GM19463 (cell line): Measurements from ENCODE around the gene C19orf47.

Experiments used
- ATAC-seq: cut with Tn5 transposase; IDR thresholded peaks from one replicate; pipeline ENCODE4 v1.9.1; 2021; ENCODE audit warnings: mild to moderate bottlenecking, moderate library complexity; ENCODE audit not compliant: unreplicated experiment

C19orf47 gene

GRCh38 chr19:40348125-40348913, at the start of gene C19orf47, which contains the start of gene PLD3:
Gene C19orf47, minus strand, starts transcription at chr19:40348397. Its CDS starts 6,540 bp downstream, at chr19:40341857.
Gene PLD3, plus strand, starts transcription at chr19:40348695. Its CDS starts 17,789 bp downstream, at chr19:40366484.
- ATAC-seq: peak; percentile 95

- ATAC-seq: no peak
Observed at GRCh38 chr19:40397568-40397906, 49.3 kb upstream of the C19orf47 start.

DNA sequence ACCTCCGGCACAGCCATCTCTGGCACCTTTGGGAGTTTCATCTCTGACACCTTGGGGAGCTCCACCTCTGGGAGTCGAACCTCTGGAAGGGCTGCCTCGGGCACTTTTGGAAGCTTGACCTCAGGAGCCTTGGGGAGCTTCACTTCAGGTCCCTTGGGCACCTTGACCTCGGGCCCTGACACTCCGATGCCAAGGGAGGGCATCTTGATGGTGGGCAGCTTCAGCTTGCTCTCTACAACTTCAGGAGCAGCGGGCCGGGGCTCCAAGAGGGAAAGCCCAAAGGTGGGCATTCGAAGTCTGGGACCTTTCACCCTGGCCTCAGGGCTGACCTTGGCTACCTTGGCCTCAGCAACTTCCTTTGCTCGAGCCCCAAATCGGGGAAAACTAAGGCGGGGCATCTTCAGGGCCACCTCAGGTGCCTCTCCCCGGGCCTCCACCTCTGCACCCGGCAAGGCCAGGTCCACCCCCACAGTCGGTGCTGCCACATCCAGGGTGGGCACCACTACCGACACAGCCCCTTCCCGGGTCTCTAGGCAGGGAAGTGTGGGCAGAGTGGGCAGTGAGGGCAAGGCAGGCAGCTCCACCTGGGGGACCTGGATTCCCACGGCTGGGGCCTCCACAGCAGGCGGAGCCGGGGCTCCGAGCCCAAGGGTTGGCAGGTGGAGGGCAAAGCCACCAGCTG, 48.8 kb upstream of the C19orf47 start:
- no peak for ATAC-seq

DNA sequence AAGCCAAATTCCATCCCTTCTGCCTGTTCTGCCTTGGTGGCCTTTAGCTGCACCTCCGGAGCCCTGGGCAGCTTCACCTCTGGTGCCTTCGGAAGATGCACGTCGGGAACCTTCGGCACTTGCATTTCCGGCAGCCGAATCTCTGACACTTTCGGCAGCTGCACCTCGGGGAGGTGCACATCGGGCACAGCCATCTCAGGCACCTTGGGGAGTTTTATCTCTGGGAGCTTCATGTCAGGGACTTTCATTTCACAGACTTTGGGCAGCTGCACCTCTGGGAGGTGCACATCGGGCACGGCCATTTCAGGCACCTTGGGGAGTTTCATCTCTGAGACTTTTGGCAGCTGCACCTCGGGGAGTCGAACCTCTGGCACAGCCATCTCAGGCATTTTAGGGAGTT, 47.8 kb upstream of the C19orf47 start:
- no peak for ATAC-seq

GRCh38 chr19:40394816-40395210, 46.6 kb upstream of the C19orf47 start:
- ATAC-seq: no peak

DNA sequence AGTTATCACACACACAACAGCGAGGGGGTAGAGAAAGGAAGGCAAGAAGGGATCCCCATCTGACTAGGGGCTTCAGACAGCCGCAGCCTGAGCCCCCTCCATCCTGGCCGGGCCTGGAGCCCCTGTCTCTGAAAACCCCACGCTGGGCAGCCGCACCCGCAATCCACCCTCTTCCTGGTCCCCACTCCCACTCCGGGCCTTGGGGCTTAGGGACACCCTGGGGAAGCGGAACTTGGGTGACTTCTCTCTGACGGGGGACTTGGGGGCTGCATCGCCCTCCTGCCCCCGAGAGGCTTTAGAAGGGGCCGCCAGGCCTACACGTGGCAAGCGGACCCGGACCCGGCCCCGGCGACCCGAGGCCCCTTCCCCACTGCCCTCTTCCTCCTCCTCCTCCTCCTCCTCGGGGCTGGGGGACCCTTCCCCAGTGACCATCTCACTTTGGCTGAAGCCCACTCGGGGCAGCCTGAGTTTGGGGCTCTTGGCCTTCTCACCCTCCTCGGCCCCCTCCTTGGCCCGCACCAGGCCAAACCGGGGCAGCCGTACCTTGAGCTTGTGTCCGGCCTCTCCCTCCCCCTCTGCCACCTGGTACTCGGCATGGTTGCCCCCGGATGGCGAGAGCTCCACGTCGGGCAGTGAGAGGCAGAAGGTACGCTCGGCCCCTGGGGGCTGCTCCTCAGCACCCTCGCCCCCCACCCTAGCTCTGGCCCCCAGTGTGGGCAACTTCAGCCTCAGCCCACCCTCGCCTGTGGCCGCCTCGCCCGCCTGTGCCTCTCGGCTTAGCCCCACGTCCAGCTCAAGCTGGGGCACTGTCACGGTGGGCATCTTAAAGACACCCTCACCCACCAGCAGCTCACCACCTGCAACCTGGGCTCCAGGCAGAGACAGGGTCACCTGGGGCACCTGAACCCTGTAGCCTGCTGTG, 46.0 kb upstream of the C19orf47 start:
- ATAC-seq: no peak

DNA sequence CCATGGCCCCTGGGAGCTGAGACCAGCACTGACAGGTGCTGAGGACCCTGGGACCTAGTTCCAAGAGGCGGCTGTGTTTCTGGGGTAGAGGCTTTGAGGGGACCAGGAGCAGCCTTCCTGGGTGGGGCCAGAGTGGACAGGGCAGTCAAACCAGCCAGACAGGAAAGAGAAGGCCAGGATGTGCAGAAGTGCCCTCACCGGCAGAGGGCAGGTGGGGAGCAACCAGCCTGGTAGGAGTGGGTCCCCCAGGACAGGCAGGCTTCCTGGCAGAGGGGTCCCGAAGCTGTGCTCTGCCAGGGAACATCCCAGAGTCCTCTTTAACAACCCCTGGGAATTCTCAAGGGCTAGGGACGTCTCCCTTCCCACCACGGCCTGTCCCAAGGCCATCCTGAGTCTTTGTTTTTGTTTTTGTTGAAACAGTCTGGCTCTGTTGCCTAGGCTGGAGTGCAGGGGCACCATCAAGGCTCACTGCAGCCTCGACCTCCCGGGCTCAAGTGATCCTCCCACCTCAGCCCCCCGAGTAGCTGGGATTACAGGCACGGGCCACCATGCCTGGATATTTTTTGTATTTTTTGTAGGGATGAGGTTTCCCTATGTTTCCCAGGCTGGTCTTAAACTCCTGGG, 44.8 kb upstream of the C19orf47 start:
- no peak for ATAC-seq

DNA sequence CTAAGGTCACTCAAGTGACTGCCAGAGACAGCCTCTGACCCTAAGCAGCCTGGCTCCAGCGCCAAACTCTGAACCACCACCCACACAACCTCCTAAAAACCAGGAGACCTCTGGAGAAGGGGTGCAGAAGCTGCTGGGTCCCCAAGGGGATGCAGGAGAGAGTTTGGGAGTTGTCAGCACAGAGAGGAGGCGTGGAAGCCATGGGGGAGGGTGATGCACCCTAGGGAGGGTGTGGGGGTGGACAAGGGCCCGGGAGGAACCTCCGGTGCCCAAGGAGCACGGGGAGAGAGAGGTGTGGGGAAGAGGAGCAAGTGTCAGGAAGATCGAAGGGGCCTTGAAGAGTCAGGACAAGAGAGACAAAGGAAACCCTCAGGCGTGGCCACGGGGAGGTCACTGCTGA, 43.9 kb upstream of the C19orf47 start:
- no peak for ATAC-seq

DNA sequence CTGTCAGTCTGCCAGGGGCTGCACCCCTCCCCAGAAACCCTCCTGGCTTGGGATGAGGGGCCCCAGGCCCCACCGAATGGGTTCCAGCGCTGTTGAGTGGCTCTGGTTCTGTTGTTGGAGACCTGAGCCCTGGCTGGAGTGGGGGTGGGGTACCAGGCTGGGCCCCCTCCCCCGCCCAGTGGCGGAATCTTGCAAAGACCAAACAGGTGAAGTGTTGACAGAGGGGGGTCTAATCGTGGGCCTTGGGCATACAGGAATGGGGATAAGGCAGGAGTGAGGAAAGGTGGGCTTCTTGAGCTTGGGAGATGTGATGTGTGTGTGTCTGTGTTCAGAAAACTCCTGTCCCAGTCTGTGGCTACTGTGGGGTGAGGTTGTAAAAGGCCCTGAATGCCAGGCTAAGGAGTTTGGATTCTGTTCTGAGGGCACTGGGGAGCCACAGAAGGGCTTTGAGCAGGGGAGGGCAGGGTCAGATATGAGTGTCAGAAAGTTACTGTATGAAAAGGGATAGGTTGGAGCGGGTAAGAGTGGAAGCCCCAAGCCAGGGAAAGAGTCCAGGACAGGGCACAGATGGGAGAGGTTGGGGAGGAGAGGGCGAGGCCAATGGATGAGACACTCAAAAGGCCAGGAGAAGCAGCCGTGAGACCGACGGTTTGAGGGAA, 42.0 kb upstream of the C19orf47 start, which contains the start of gene HIPK4:
TSS of gene HIPK4 (minus strand) at position 98 of the 659 bp plus-strand sequence. CDS start 279 bp downstream, outside the sequence.
- ATAC-seq: no peak

DNA sequence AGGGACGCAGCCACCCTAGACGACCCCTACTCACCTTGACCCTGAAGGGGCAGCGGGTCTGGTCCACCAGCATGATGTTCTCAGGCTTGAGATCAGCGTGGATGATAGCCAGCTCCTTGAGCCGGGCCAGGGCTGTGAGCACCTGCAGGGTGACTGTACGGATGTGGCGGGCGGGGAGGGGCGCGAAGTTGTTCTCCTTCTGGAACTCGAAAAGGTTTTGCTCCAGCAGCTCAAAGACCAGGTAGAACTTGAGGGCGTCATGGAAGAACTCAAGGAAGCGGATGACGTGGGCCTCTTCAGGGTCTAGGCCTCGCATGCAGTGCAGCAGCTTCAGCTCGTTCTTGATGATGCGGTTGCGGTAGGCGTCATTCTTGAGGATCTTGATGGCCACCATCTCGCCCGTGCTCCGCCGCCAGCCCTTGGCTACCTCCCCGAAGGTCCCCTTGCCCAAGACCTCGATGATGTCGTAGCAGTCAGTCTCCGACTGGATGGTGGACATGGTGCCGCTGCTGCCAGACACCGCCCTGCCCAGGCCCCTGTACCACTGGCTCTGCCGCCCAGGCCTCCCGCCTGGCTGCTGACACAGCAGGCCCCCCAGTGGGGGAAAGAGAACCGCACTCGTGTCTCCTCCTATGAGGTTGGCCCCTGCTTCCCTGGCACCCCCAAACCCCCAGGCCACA, 41.3 kb upstream of the C19orf47 start:
- no peak for ATAC-seq

- no peak for ATAC-seq
Observed at GRCh38 chr19:40388481-40388880, 40.3 kb upstream of the C19orf47 start.

- ATAC-seq: no peak
Observed at GRCh38 chr19:40387155-40387554, 39.0 kb upstream of the C19orf47 start.

GRCh38 chr19:40383668-40384248, 35.6 kb upstream of the C19orf47 start:
- ATAC-seq: no peak

- ATAC-seq: no peak
Observed at GRCh38 chr19:40381321-40381720, 33.1 kb upstream of the C19orf47 start.

DNA sequence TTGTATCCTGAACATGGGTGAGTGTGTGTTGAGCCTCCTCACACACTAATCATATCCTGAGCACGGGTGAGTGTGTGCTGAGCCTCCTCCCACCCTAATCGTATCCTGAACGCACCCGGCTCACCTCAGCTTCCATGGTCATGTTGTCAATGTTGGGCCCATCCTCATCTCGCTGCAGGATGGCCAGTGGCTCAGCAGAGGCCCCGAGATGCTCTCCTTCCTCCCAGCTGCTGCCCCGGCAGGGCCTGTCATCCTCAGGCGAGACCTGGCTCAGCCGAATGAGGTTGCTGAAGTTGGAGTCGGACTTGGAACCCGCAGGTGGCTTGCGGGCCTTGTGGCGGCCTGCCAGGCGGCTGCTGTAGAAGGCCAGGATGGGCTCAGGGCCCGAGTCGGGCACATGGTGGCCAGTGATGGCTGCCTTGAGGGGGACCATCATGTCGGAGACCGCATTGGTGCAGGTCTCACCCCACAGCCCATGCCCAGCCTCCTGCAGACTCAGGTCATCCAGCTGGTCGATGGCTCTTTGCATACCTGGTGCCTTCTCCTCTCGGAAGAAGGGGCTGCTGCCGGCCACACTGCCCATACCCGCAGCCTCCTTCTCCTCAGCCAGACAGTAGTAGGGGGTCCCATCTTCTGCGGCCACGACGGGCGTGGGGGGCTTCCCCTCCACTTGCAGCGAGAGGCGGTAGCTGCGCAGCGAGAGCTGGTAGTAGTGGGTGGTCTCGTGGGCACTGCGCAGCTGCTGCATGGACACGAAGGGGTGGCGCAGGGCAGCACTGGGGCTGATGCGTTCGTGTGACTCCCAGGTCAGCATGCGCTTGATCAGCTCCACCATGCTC, 32.2 kb upstream of the C19orf47 start:
- ATAC-seq: no peak

DNA sequence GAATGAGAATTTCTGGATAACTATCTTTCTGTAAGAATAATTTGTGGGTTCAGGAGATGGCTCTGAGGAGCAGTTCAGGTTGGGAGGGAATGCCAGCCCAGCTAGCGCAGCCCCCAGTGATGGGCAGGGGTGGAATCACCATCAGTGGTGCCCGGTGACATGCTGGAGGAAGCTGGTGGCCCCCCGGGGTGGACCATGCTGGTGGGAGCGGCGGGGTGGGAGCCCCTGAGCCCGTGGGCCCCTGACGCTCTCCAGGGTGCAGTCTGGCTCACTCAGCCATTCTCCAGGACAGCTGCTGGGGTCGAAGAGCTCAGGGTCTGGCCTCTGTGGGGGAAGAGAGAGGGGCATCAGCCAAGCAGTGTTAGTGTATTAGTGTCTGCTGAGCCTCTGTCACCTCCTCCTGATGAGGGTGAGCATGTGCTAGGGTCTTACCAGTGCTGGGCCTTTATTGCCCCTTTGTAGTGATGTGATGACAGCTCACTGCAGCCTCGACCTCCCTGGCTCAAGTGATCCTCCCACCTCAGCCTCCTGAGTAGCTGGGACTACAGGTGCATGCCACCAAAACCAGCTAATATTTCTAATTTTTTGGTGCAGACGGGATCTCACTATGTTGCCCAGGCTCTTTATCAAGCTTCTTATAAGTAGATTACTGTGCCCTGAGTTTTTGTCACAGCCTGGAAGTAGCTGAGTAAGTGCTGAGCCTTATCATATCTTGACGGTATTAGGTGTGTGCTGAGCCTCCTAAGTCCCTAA, 31.4 kb upstream of the C19orf47 start:
- no peak for ATAC-seq

DNA sequence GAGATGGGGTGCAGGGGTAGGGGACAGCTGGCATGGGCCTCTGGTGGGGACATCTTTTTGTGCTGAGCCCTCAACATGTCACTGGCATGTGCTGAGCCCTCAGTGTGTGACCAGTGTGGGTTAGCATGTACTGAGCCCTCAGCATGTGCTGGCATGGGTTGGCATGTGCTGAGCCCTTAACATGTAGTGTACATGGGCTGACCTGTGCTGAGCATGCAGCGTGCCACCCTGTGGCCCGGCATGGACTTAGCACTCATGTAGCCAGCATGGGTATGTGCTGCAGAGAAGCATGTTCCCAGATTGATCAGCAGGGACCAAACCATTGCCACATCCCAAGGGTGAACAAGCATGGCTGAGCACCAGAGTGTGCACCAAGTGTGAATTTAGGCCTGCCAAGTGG, 30.3 kb upstream of the C19orf47 start:
- no peak for ATAC-seq
